Measurements from ENCODE around the gene SIK3.

SIK3 gene

DNA sequence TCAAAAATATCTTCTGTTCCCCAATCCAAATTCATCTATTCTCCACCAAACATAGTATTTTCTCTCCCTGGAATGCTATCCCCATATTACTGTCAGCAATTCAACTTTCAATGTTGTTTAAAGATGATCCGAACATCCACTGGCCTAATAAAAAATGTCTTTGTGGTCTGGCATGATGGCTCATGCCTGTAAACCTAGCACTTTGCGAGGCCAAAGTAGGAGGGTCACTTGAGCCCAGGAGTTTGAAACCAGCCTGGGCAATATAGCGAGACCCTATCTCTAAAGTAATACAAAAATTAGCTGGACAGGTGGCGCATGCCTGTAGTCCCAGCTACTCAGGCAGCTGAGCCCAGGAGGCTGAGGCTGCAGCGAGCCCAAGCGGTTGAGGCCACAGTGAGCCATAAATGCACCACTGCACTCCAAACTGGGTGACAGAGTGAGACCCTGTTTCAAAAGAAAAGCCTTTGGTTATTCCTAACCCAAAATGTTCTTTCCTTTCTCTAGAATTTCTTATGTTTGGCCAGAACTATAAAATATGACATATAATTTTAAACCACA is 29.8 kb downstream of the SIK3 start:
- DNase-seq (ENCODE audit: low read depth in 1 of 2, low spot score in 1 of 2) = no peak
- no peaks in the 10 kb centered on the region for H3K27me3 ChIP-seq (ENCODE audit: insufficient read depth, poor library complexity, severe bottlenecking)
- TF ChIP-seq REST (IDR thresholded peaks at IDR 0.05; ENCODE audit: insufficient replicate concordance, low read depth) = no peak
- no peak for TF ChIP-seq GABPA (IDR thresholded peaks at IDR 0.05; ENCODE audit: low read depth)
- H3K4me3 ChIP-seq (replicated peaks; ENCODE audit: insufficient read depth, low read length) = no peak overlapping the region
- H3K27ac ChIP-seq (replicated peaks) = no peak overlapping the region

DNA sequence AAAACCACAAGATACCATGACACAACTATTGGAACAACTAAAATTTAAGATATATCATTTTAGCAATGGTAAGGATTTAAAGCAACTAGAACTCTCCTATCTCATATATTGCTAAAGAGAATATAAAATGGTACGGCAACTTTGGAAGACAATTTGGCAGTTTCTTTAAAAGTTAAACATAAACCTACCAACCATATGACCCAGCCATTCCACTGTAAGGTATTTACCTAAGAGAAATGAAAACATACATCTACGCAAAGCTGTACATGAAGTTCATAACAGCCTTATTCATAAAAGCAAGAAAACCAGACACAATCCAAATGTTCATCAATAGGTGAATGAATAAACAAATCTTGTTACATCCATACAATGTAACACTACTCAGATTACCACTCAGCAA is 31.3 kb downstream of the SIK3 start:
- no peak overlapping the region for H3K4me3 ChIP-seq (replicated peaks; ENCODE audit: insufficient read depth, low read length)
- no peak overlapping the region for H3K27ac ChIP-seq (replicated peaks)
- DNase-seq (ENCODE audit: low read depth in 1 of 2, low spot score in 1 of 2) = no peak
- H3K27me3 ChIP-seq (ENCODE audit: insufficient read depth, poor library complexity, severe bottlenecking) = no peaks in the 10 kb centered on the region
- no peak for TF ChIP-seq CTCF (IDR thresholded peaks at IDR 0.05; ENCODE audit: insufficient read depth, low read length)

DNA sequence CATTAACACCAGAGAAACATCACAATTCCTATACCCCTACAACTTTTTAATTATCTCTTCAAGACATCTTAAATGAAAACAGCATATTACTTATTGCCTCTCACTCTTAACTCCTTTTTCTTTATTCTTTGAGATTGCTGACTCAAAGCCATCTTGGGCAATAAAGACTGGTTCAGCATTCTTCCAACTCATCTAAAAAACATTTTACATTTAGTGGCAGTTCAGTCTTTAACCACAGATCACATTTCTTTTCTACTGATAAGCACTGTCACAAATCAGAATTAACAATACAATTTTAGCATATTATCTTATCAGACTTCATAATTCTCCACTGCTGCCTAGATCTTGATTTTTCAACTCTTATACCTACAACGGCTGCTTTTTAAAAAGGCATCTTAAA is 34.0 kb downstream of the SIK3 start:
- DNase-seq (ENCODE audit: low read depth in 1 of 2, low spot score in 1 of 2) = no peak
- Histone ChIP-seq H3K27ac (replicated peaks) (no peak overlapping the region), H3K27me3 (ENCODE audit: insufficient read depth, poor library complexity, severe bottlenecking) (no peaks in the 10 kb centered on the region), H3K4me3 (replicated peaks; ENCODE audit: insufficient read depth, low read length) (no peak overlapping the region)
- TF ChIP-seq POLR2AphosphoS5 (IDR thresholded peaks at IDR 0.05; ENCODE audit: low read depth) = no peak
- no peak for TF ChIP-seq CTCF (IDR thresholded peaks at IDR 0.05; ENCODE audit: insufficient read depth, low read length)
- no peak for TF ChIP-seq REST (IDR thresholded peaks at IDR 0.05; ENCODE audit: insufficient replicate concordance, low read depth)
- no peak for TF ChIP-seq GABPA (IDR thresholded peaks at IDR 0.05; ENCODE audit: low read depth)
- no peak for TF ChIP-seq SPI1 (IDR thresholded peaks at IDR 0.05; ENCODE audit: borderline replicate concordance, low read depth)

- no peak overlapping the region for H3K27ac ChIP-seq (replicated peaks)
- H3K4me3 ChIP-seq (replicated peaks; ENCODE audit: insufficient read depth, low read length) = no peak overlapping the region
- no peaks in the 10 kb centered on the region for H3K27me3 ChIP-seq (ENCODE audit: insufficient read depth, poor library complexity, severe bottlenecking)
- TF ChIP-seq SPI1 (IDR thresholded peaks at IDR 0.05; ENCODE audit: borderline replicate concordance, low read depth) (no peak), CTCF (IDR thresholded peaks at IDR 0.05; ENCODE audit: insufficient read depth, low read length) (no peak), REST (IDR thresholded peaks at IDR 0.05; ENCODE audit: insufficient replicate concordance, low read depth) (no peak), POLR2AphosphoS5 (IDR thresholded peaks at IDR 0.05; ENCODE audit: low read depth) (no peak), GABPA (IDR thresholded peaks at IDR 0.05; ENCODE audit: low read depth) (no peak)
- DNase-seq (ENCODE audit: low read depth in 1 of 2, low spot score in 1 of 2) = no peak
Observed at GRCh38 chr11:117062498-117062897, 35.7 kb downstream of the SIK3 start.

All from HL-60 (cell line).